Measurements from ENCODE around the gene ZNF217.

GRCh38 chr20:53608456-53609452 lies 15.1 kb upstream of the ZNF217 start:
- TF ChIP-seq NFE2L2 (conservative IDR thresholded peaks at IDR 0.05; ENCODE audit: low read length) = no peak
- TF ChIP-seq, protein P1, sequence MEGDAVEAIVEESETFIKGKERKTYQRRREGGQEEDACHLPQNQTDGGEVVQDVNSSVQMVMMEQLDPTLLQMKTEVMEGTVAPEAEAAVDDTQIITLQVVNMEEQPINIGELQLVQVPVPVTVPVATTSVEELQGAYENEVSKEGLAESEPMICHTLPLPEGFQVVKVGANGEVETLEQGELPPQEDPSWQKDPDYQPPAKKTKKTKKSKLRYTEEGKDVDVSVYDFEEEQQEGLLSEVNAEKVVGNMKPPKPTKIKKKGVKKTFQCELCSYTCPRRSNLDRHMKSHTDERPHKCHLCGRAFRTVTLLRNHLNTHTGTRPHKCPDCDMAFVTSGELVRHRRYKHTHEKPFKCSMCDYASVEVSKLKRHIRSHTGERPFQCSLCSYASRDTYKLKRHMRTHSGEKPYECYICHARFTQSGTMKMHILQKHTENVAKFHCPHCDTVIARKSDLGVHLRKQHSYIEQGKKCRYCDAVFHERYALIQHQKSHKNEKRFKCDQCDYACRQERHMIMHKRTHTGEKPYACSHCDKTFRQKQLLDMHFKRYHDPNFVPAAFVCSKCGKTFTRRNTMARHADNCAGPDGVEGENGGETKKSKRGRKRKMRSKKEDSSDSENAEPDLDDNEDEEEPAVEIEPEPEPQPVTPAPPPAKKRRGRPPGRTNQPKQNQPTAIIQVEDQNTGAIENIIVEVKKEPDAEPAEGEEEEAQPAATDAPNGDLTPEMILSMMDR (IDR thresholded peaks at IDR 0.05) = no peak
- no peak for TF ChIP-seq EP300 (IDR thresholded peaks at IDR 0.05)
- TF ChIP-seq, protein P2, sequence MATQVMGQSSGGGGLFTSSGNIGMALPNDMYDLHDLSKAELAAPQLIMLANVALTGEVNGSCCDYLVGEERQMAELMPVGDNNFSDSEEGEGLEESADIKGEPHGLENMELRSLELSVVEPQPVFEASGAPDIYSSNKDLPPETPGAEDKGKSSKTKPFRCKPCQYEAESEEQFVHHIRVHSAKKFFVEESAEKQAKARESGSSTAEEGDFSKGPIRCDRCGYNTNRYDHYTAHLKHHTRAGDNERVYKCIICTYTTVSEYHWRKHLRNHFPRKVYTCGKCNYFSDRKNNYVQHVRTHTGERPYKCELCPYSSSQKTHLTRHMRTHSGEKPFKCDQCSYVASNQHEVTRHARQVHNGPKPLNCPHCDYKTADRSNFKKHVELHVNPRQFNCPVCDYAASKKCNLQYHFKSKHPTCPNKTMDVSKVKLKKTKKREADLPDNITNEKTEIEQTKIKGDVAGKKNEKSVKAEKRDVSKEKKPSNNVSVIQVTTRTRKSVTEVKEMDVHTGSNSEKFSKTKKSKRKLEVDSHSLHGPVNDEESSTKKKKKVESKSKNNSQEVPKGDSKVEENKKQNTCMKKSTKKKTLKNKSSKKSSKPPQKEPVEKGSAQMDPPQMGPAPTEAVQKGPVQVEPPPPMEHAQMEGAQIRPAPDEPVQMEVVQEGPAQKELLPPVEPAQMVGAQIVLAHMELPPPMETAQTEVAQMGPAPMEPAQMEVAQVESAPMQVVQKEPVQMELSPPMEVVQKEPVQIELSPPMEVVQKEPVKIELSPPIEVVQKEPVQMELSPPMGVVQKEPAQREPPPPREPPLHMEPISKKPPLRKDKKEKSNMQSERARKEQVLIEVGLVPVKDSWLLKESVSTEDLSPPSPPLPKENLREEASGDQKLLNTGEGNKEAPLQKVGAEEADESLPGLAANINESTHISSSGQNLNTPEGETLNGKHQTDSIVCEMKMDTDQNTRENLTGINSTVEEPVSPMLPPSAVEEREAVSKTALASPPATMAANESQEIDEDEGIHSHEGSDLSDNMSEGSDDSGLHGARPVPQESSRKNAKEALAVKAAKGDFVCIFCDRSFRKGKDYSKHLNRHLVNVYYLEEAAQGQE (IDR thresholded peaks at IDR 0.05) = no peak
- TF ChIP-seq HDAC2 (IDR thresholded peaks at IDR 0.05) = no peak
- TF ChIP-seq POLR2AphosphoS2 (conservative IDR thresholded peaks at IDR 0.05; ENCODE audit: low read length) = no peak
- no peak for TF ChIP-seq NR3C1 (IDR thresholded peaks at IDR 0.05)
- no peak for TF ChIP-seq POLR2A (IDR thresholded peaks at IDR 0.05; ENCODE audit: low read length)
- TF ChIP-seq JUN (IDR thresholded peaks at IDR 0.05) = no peak
- no peak for TF ChIP-seq RARB (CRISPR knock-in tag; IDR thresholded peaks at IDR 0.05)
- no peak for TF ChIP-seq TP53 (CRISPR knock-in tag; IDR thresholded peaks at IDR 0.05)
- no peak for TF ChIP-seq RFX5 (IDR thresholded peaks at IDR 0.05)
- no peak for TF ChIP-seq BHLHE40 (IDR thresholded peaks at IDR 0.05; ENCODE audit: low read depth, low read length)
- no peak for TF ChIP-seq SREBF2 (IDR thresholded peaks at IDR 0.05)

Data from A549 (cell line).